HCT116 (cell line): ENCODE measurements around the gene CA5B. TPM values are rescaled to one million over a fixed set of nuclear protein-coding genes. Genes with fewer than 3 reads are reported as not detected.

Experiments used
- ATAC-seq: fragments of 200-7000 bp; cut with Tn5 transposase; 2 replicates; pipeline ENCODE4 v1.9.1; 2020; ENCODE audit warnings: mild to moderate bottlenecking, moderate library complexity
- BruUV-seq: library from RNA; stranded (reverse); fragments of 400-500 nt; replicated peaks from 2 replicates; lab custom pipeline; 2021; lab: Mats Ljungman, UMichigan
- CTCF ChIA-PET: fragments of 300-600 bp; sonication (Branson Sonifier 250); formaldehyde crosslinking; loops from one replicate; lab custom pipeline; 2021; ENCODE audit warnings: antibody characterized with exemption; lab: Charles Lee
- POLR2A ChIA-PET: fragments of 300-600, 350-600 bp; sonication (Branson Sonifier 250); formaldehyde crosslinking; loops from one replicate; lab custom pipeline; 2021; ENCODE audit warnings: antibody characterized with exemption; lab: Charles Lee
- RAD21 ChIA-PET, 2 experiments: fragments of 300-600 bp; sonication (Branson Sonifier 250); formaldehyde crosslinking; loops; one replicate each; lab custom pipeline; 2023; ENCODE audit warnings: low total read pairs in 2 of 2; ENCODE audit not compliant: uncharacterized antibody in 2 of 2, unreplicated experiment in 2 of 2, low non-redundant PET in 1 of 2; lab: Charles Lee
- DNase-seq: peaks from one replicate; pipeline ENCODE4 v3.0.0-alpha.2; 2010; ENCODE audit warnings: low read depth, low spot score
- H2AFZ ChIP-seq: fragments of 200-600 bp; shearing (Covaris generic), sonication (generic); 2 replicates; pipeline ENCODE4 v1.6.1; 2017; ENCODE audit warnings: low read depth, mixed run types, mixed read lengths, antibody characterized with exemption, low read length; ENCODE audit not compliant: poor library complexity, severe bottlenecking
- H3K27ac ChIP-seq: 2 replicates; pipeline ENCODE4 v1.5.1; 2012; ENCODE audit warnings: low read depth, low read length
- H3K27me3 ChIP-seq: fragments of 200-600 bp; sonication (generic); 2 replicates; pipeline ENCODE4 v1.6.1; 2016; ENCODE audit warnings: mixed run types, low read length, mixed read lengths; ENCODE audit not compliant: insufficient read depth
- H3K36me3 ChIP-seq, 2 experiments: fragments of 200-500 bp in 1 of 2; fragments of 200-600 bp in 1 of 2; sonication (Bioruptor generic) in 1 of 2; sonication (generic) in 1 of 2; 2 replicates each; pipeline versions ENCODE4 v1.5.1 to v1.6.1; 2014 to 2016; ENCODE audit warnings: low read length in 2 of 2, inconsistent platforms in 1 of 2, mixed read lengths in 1 of 2, mixed run types in 1 of 2; ENCODE audit not compliant: insufficient read depth in 2 of 2, control insufficient read depth in 1 of 2
- H3K4me1 ChIP-seq, 2 experiments: fragments of 200-600 bp in 1 of 2; sonication (generic) in 1 of 2; 2 replicates each; pipeline versions ENCODE4 v1.5.1 to v1.6.1; 2012 to 2017; ENCODE audit warnings: low read length in 2 of 2, inconsistent platforms in 1 of 2, mild to moderate bottlenecking in 1 of 2, mixed read lengths in 1 of 2, mixed run types in 1 of 2, moderate library complexity in 1 of 2; ENCODE audit not compliant: insufficient read depth in 2 of 2, control insufficient read depth in 1 of 2
- H3K4me2 ChIP-seq: fragments of 200-600 bp; sonication (generic); 2 replicates; pipeline ENCODE4 v1.6.1; 2017; ENCODE audit warnings: mixed run types, low read length, mixed read lengths
- H3K4me3 ChIP-seq, 2 experiments: fragments of 200-600 bp in 1 of 2; sonication (generic) in 1 of 2; replicated peaks in 1 of 2; 2 replicates each; pipeline ENCODE4 v1.5.1; 2011 to 2016; ENCODE audit warnings: low read length in 2 of 2, control low read depth in 1 of 2, low read depth in 1 of 2, mild to moderate bottlenecking in 1 of 2, mixed read lengths in 1 of 2, mixed run types in 1 of 2
- H3K79me2 ChIP-seq: fragments of 200-600 bp; sonication (generic); 2 replicates; pipeline ENCODE4 v1.6.1; 2017; ENCODE audit warnings: mild to moderate bottlenecking, mixed run types, low read length, moderate library complexity, mixed read lengths; ENCODE audit not compliant: insufficient read depth
- H3K9ac ChIP-seq: fragments of 200-600 bp; sonication (generic); 2 replicates; pipeline ENCODE4 v1.6.1; 2016; ENCODE audit warnings: low read length, mixed read lengths
- H3K9me2 ChIP-seq: fragments of 200-600 bp; sonication (generic), shearing (Covaris generic); 2 replicates; pipeline ENCODE4 v1.6.1; 2017; ENCODE audit warnings: mixed run types, mild to moderate bottlenecking, moderate library complexity; ENCODE audit not compliant: insufficient read depth
- H3K9me3 ChIP-seq, 2 experiments: fragments of 200-500 bp in 1 of 2; fragments of 200-600 bp in 1 of 2; sonication (Bioruptor generic) in 1 of 2; sonication (generic) in 1 of 2; 2 replicates each; pipeline ENCODE4 v1.6.1; 2014 to 2017; ENCODE audit warnings: low read length in 2 of 2, mixed read lengths in 2 of 2, inconsistent platforms in 1 of 2, low read depth in 1 of 2, mild to moderate bottlenecking in 1 of 2, mixed run types in 1 of 2, moderate library complexity in 1 of 2; ENCODE audit not compliant: control insufficient read depth in 1 of 2, insufficient read depth in 1 of 2
- H4K20me1 ChIP-seq: fragments of 200-600 bp; sonication (generic), shearing (Covaris generic); 2 replicates; pipeline ENCODE4 v1.6.1; 2017; ENCODE audit warnings: mixed run types, mild to moderate bottlenecking, moderate library complexity; ENCODE audit not compliant: insufficient read depth
- CEBPB ChIP-seq: IDR thresholded peaks from 2 replicates; pipeline ENCODE4 v1.6.1; 2012; ENCODE audit warnings: low read depth
- CTCF ChIP-seq, 3 experiments: fragments of 200-600 bp in 1 of 3; sonication (generic) in 1 of 3; IDR thresholded peaks in 2 of 3; conservative IDR thresholded peaks in 1 of 3; 2 replicates each; pipeline ENCODE4 v1.5.1; 2012 to 2017; ENCODE audit warnings: low read depth in 2 of 3, low read length in 2 of 3, antibody characterized with exemption in 1 of 3, borderline replicate concordance in 1 of 3, control low read depth in 1 of 3, mild to moderate bottlenecking in 1 of 3, mixed read lengths in 1 of 3, mixed run types in 1 of 3, moderate library complexity in 1 of 3; ENCODE audit not compliant: insufficient read depth in 1 of 3
- EZH2 ChIP-seq: fragments of 200-600 bp; sonication (generic); IDR thresholded peaks from 2 replicates; pipeline ENCODE4 v1.6.1; 2017; ENCODE audit warnings: antibody characterized with exemption, mixed run types
- EZH2phosphoT487 ChIP-seq: fragments of 200-600 bp; IDR thresholded peaks from 2 replicates; pipeline ENCODE4 v1.6.1; 2018; ENCODE audit warnings: antibody characterized with exemption, borderline replicate concordance
- JUND ChIP-seq: IDR thresholded peaks from 2 replicates; pipeline ENCODE4 v1.6.1; 2012
- POLR2A ChIP-seq: IDR thresholded peaks from 2 replicates; pipeline ENCODE4 v1.7.0; 2011; ENCODE audit warnings: borderline replicate concordance; ENCODE audit not compliant: insufficient read depth, insufficient read length; ENCODE audit errors: extremely low read depth
- POLR2AphosphoS5 ChIP-seq: IDR thresholded peaks from 2 replicates; pipeline ENCODE4 v1.6.1; 2011; ENCODE audit warnings: mild to moderate bottlenecking, low read depth, low read length, moderate library complexity
- RAD21 ChIP-seq: IDR thresholded peaks from 2 replicates; pipeline ENCODE4 v1.6.1; 2012; ENCODE audit warnings: low read depth, mild to moderate bottlenecking
- REST ChIP-seq: IDR thresholded peaks from 2 replicates; pipeline ENCODE4 v1.6.1; 2012; ENCODE audit warnings: low read depth
- SP1 ChIP-seq: IDR thresholded peaks from 2 replicates; pipeline ENCODE4 v1.6.1; 2012; ENCODE audit warnings: low read depth
- SRF ChIP-seq: IDR thresholded peaks from 2 replicates; pipeline ENCODE4 v1.6.1; 2012; ENCODE audit warnings: low read depth
- TCF7L2 ChIP-seq: IDR thresholded peaks from 2 replicates; pipeline ENCODE4 v1.7.0; 2011; ENCODE audit warnings: borderline replicate concordance, inconsistent platforms; ENCODE audit not compliant: insufficient read depth, insufficient read length; ENCODE audit errors: extremely low read depth
- ZFX ChIP-seq: fragments of 450-650 bp; IDR thresholded peaks from 2 replicates; pipeline ENCODE4 v1.6.1; 2017
- ZNF274 ChIP-seq: fragments of 200-500 bp; sonication (Bioruptor generic); IDR thresholded peaks from 2 replicates; pipeline ENCODE4 v1.6.1; 2014; ENCODE audit warnings: mild to moderate bottlenecking, low read depth, low read length, inconsistent platforms
- intact Hi-C: fragments of 100-400 bp; cut with micrococcal nuclease; formaldehyde crosslinking; loops from 2 replicates; pipeline ENCODE4 v1.10.0; 2022
- total RNA-seq: library from RNA; stranded (reverse); gene quantifications from one replicate; pipeline ENCODE4 v1.2.1, GENCODE V29; 2021; ENCODE audit not compliant: unreplicated experiment
- TF ChIP-seq, protein P1 (sequence below): IDR thresholded peaks from 2 replicates; pipeline ENCODE4 v1.6.1; 2012
- TF ChIP-seq, protein P2 (sequence below): IDR thresholded peaks from 2 replicates; pipeline ENCODE4 v1.6.1; 2012

Gene CA5B
- total RNA-seq, 1 experiment from 2014 or later, result 5.5 TPM

DNA sequence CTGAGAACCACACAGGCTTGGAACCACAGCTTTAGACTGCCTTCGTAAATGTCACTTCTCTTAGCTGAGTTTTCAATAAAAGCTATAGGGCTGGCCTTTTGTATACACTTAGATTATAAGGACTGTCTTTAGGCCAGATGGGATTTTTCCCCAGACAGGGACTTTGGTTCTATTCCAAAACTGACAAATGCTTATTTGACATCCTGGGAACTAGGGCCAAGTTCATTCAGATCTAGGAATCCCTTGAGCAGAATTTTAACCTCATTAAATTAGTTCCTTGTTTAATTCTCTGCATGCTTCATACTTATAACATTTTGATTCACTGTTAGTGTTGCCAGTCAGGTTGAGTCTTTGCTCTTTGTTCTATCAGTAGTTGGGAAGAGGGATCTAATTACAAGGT, 75.3 kb downstream of the CA5B start:
- Histone ChIP-seq H3K4me1 (no peaks in the 10 kb centered on the region), H3K9me3 (no peaks in the 10 kb centered on the region)
- ATAC-seq, result no peak
- POLR2A ChIA-PET, result no interaction called here
- intact Hi-C loops, result no loop called here
- TF ChIP-seq TCF7L2, result no peak
- TF ChIP-seq, protein P1, sequence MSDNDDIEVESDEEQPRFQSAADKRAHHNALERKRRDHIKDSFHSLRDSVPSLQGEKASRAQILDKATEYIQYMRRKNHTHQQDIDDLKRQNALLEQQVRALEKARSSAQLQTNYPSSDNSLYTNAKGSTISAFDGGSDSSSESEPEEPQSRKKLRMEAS, result no peak
- no peak for TF ChIP-seq POLR2A
- no peak for TF ChIP-seq SRF
- TF ChIP-seq SP1, result no peak
- no peak for TF ChIP-seq ZFX
- no peak for TF ChIP-seq EZH2
- TF ChIP-seq CEBPB, result no peak
- TF ChIP-seq JUND, result no peak
- TF ChIP-seq ZNF274, result no peak
- TF ChIP-seq EZH2phosphoT487, result no peak
- TF ChIP-seq RAD21, result no peak
- TF ChIP-seq, protein P2, sequence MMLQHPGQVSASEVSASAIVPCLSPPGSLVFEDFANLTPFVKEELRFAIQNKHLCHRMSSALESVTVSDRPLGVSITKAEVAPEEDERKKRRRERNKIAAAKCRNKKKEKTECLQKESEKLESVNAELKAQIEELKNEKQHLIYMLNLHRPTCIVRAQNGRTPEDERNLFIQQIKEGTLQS, result no peak
- TF ChIP-seq POLR2AphosphoS5, result no peak
- TF ChIP-seq CTCF (IDR thresholded peaks at IDR 0.05 in 2 of 3, conservative IDR thresholded peaks at IDR 0.05 in 1 of 3; ENCODE audit: borderline replicate concordance in 1 of 3, insufficient read depth in 1 of 3, low read depth in 2 of 3, low read length in 2 of 3), result no peak
- no peak for TF ChIP-seq REST
- TF ChIP-seq, all 23 proteins: peak for 0
- H3K9ac ChIP-seq, result no peak overlapping the region
- no TSS peak for BruUV-seq
- no peak for DNase-seq
- ChIA-PET CTCF (no interaction called here), RAD21 (no interaction called here)
- no peak overlapping the region for H3K4me2 ChIP-seq
- H3K36me3 ChIP-seq, result no peaks in the 10 kb centered on the region
- H2AFZ ChIP-seq, result no peak overlapping the region
- H4K20me1 ChIP-seq, result no peaks in the 10 kb centered on the region
- no peak overlapping the region for H3K27ac ChIP-seq
- no peaks in the 10 kb centered on the region for H3K27me3 ChIP-seq
- H3K79me2 ChIP-seq, result no peaks in the 10 kb centered on the region
- H3K4me3 ChIP-seq, result no peak overlapping the region
- H3K9me2 ChIP-seq, result no peaks in the 10 kb centered on the region
